H9 (cell line): ENCODE results near the gene ADGRG7. TPM values are rescaled to one million over a fixed set of nuclear protein-coding genes. Genes with fewer than 3 reads are reported as not detected.

Experiments used
- DNase-seq: peaks from one replicate; pipeline ENCODE4 v3.0.0-alpha.2; 2017
- H2AFZ ChIP-seq: one replicate; pipeline ENCODE4 v1.6.1; 2013; ENCODE audit warnings: mild to moderate bottlenecking, low read length, control low read depth, moderate library complexity
- H2AK5ac ChIP-seq: 2 replicates; pipeline ENCODE4 v1.6.1; 2013; ENCODE audit warnings: low read length, control low read depth, mixed read lengths; ENCODE audit not compliant: insufficient read length
- H2BK120ac ChIP-seq: one replicate; pipeline ENCODE4 v1.6.1; 2013; ENCODE audit warnings: low read depth, mild to moderate bottlenecking, low read length, control low read depth, inconsistent platforms; ENCODE audit not compliant: poor library complexity, severe bottlenecking
- H2BK12ac ChIP-seq: 2 replicates; pipeline ENCODE4 v1.6.1; 2013; ENCODE audit warnings: low read length, control low read depth, mixed read lengths, low read depth; ENCODE audit not compliant: insufficient read length
- H2BK15ac ChIP-seq: 2 replicates; pipeline ENCODE4 v1.6.1; 2013; ENCODE audit warnings: low read depth, low read length, control low read depth
- H2BK20ac ChIP-seq: one replicate; pipeline ENCODE4 v1.6.1; 2013; ENCODE audit warnings: low read depth, mild to moderate bottlenecking, low read length, control low read depth, inconsistent platforms; ENCODE audit not compliant: poor library complexity, severe bottlenecking
- H2BK5ac ChIP-seq: 2 replicates; pipeline ENCODE4 v1.6.1; 2013; ENCODE audit warnings: low read length, control low read depth, mixed read lengths; ENCODE audit not compliant: insufficient read length
- H3K14ac ChIP-seq: 2 replicates; pipeline ENCODE4 v1.6.1; 2013; ENCODE audit warnings: low read length, control low read depth; ENCODE audit not compliant: insufficient read depth
- H3K18ac ChIP-seq: 2 replicates; pipeline ENCODE4 v1.6.1; 2013; ENCODE audit warnings: low read depth, mild to moderate bottlenecking, mixed read lengths, low read length, control low read depth; ENCODE audit not compliant: insufficient read length
- H3K23ac ChIP-seq: 2 replicates; pipeline ENCODE4 v1.6.1; 2013; ENCODE audit warnings: low read length, control low read depth, mixed read lengths, low read depth; ENCODE audit not compliant: insufficient read length
- H3K23me2 ChIP-seq: 2 replicates; pipeline ENCODE4 v1.6.1; 2013; ENCODE audit warnings: low read depth, mild to moderate bottlenecking, mixed read lengths, low read length, control low read depth; ENCODE audit not compliant: insufficient read length, poor library complexity, severe bottlenecking
- H3K27ac ChIP-seq: 2 replicates; pipeline ENCODE4 v1.5.1; 2013; ENCODE audit warnings: low read length, control low read depth, mixed read lengths, low read depth; ENCODE audit not compliant: insufficient read length
- H3K27me3 ChIP-seq: 2 replicates; pipeline ENCODE4 v1.6.1; 2013; ENCODE audit warnings: low read length, control low read depth, inconsistent platforms; ENCODE audit not compliant: insufficient read depth
- H3K4ac ChIP-seq: 2 replicates; pipeline ENCODE4 v1.6.1; 2013; ENCODE audit warnings: low read depth, mild to moderate bottlenecking, control low read depth, inconsistent platforms, low read length, moderate library complexity
- H3K4me1 ChIP-seq: 2 replicates; pipeline ENCODE4 v1.6.1; 2013; ENCODE audit warnings: low read length, control low read depth, inconsistent platforms; ENCODE audit not compliant: insufficient read depth
- H3K4me2 ChIP-seq: 2 replicates; pipeline ENCODE4 v1.6.1; 2013; ENCODE audit warnings: low read length, control low read depth, mixed read lengths; ENCODE audit not compliant: insufficient read length, insufficient read depth
- H3K56ac ChIP-seq: 2 replicates; pipeline ENCODE4 v1.6.1; 2013; ENCODE audit warnings: low read depth, mild to moderate bottlenecking, mixed read lengths, low read length, control low read depth; ENCODE audit not compliant: insufficient read length
- H3K79me1 ChIP-seq: 2 replicates; pipeline ENCODE4 v1.6.1; 2013; ENCODE audit warnings: low read depth, mild to moderate bottlenecking, moderate library complexity, low read length, control low read depth, inconsistent platforms; ENCODE audit not compliant: insufficient read depth, poor library complexity, severe bottlenecking
- H3K79me2 ChIP-seq: 2 replicates; pipeline ENCODE4 v1.6.1; 2013; ENCODE audit warnings: low read length, control low read depth, inconsistent platforms; ENCODE audit not compliant: insufficient read depth
- H3K9ac ChIP-seq: 2 replicates; pipeline ENCODE4 v1.6.1; 2013; ENCODE audit warnings: low read length, control low read depth, mixed read lengths; ENCODE audit not compliant: insufficient read length; ENCODE audit errors: extremely low read depth
- H3K9me3 ChIP-seq: one replicate; pipeline ENCODE4 v1.6.1; 2013; ENCODE audit warnings: low read depth, low read length, inconsistent platforms; ENCODE audit not compliant: control insufficient read depth
- H3T11ph ChIP-seq: one replicate; pipeline ENCODE4 v1.6.1; 2013; ENCODE audit warnings: mild to moderate bottlenecking, low read length, control low read depth, inconsistent platforms
- H4K20me1 ChIP-seq: one replicate; pipeline ENCODE4 v1.6.1; 2013; ENCODE audit not compliant: control insufficient read depth, insufficient read length, insufficient read depth
- H4K5ac ChIP-seq: 2 replicates; pipeline ENCODE4 v1.6.1; 2013; ENCODE audit warnings: low read depth, mild to moderate bottlenecking, mixed read lengths, low read length, control low read depth; ENCODE audit not compliant: insufficient read length
- H4K8ac ChIP-seq: replicated peaks from 2 replicates; pipeline ENCODE4 v1.6.1; 2013; ENCODE audit warnings: low read length, control low read depth, mixed read lengths, low read depth; ENCODE audit not compliant: insufficient read length
- H4K91ac ChIP-seq: 2 replicates; pipeline ENCODE4 v1.6.1; 2013; ENCODE audit warnings: low read depth, mild to moderate bottlenecking, moderate library complexity, mixed read lengths, low read length, control low read depth; ENCODE audit not compliant: insufficient read length
- H3K27ac Mint-ChIP-seq, 3 experiments: 2 replicates in 2 of 3; 3 replicates in 1 of 3; pipeline ENCODE4 v1.8.0; 2020 to 2021; ENCODE audit warnings: mixed read lengths in 3 of 3, mild to moderate bottlenecking in 1 of 3, moderate library complexity in 1 of 3
- H3K27me3 Mint-ChIP-seq: 2 replicates; pipeline ENCODE4 v1.8.0; 2021; ENCODE audit warnings: low read depth, mild to moderate bottlenecking, moderate library complexity, mixed read lengths
- H3K36me3 Mint-ChIP-seq, 3 experiments: 2 replicates in 2 of 3; 3 replicates in 1 of 3; pipeline ENCODE4 v1.8.0; 2020 to 2021; ENCODE audit warnings: low read depth in 3 of 3, mixed read lengths in 3 of 3; ENCODE audit not compliant: insufficient read depth in 1 of 3
- H3K4me1 Mint-ChIP-seq, 2 experiments: 2 replicates each; pipeline ENCODE4 v1.8.0; 2020; ENCODE audit warnings: mixed read lengths in 2 of 2
- H3K4me3 Mint-ChIP-seq, 2 experiments: 2 replicates in 1 of 2; 3 replicates in 1 of 2; pipeline ENCODE4 v1.8.0; 2020 to 2021; ENCODE audit warnings: mild to moderate bottlenecking in 2 of 2, mixed read lengths in 2 of 2, moderate library complexity in 1 of 2
- H3K9me3 Mint-ChIP-seq, 2 experiments: 2 replicates in 1 of 2; 3 replicates in 1 of 2; pipeline ENCODE4 v1.8.0; 2020; ENCODE audit warnings: mild to moderate bottlenecking in 2 of 2, mixed read lengths in 2 of 2, moderate library complexity in 1 of 2
- WGBS: extraction: QIAGEN DNeasy Blood & Tissue Kit; methylation state at CpG from one replicate; pipeline ENCODE4 v1.1.7; 2013; ENCODE audit warnings: missing lambda C conversion rate, low lambda C conversion rate, mixed read lengths; ENCODE audit not compliant: insufficient read length; ENCODE audit errors: extremely low coverage; 5-methylcytosine and 5-hydroxymethylcytosine counted together
- total RNA-seq: library from RNA; stranded (reverse); gene quantifications from 2 replicates; pipeline ENCODE4 v1.2.1, GENCODE V29; 2021
- TF ChIP-seq, protein P1 (sequence below): fragments of 200-600 bp; sonication (generic); conservative IDR thresholded peaks from 3 replicates; pipeline ENCODE4 v1.8.0; 2021; ENCODE audit warnings: antibody characterized with exemption, mild to moderate bottlenecking

ADGRG7 gene
- total RNA-seq, 1 experiment from 2014 or later = not detected

DNA sequence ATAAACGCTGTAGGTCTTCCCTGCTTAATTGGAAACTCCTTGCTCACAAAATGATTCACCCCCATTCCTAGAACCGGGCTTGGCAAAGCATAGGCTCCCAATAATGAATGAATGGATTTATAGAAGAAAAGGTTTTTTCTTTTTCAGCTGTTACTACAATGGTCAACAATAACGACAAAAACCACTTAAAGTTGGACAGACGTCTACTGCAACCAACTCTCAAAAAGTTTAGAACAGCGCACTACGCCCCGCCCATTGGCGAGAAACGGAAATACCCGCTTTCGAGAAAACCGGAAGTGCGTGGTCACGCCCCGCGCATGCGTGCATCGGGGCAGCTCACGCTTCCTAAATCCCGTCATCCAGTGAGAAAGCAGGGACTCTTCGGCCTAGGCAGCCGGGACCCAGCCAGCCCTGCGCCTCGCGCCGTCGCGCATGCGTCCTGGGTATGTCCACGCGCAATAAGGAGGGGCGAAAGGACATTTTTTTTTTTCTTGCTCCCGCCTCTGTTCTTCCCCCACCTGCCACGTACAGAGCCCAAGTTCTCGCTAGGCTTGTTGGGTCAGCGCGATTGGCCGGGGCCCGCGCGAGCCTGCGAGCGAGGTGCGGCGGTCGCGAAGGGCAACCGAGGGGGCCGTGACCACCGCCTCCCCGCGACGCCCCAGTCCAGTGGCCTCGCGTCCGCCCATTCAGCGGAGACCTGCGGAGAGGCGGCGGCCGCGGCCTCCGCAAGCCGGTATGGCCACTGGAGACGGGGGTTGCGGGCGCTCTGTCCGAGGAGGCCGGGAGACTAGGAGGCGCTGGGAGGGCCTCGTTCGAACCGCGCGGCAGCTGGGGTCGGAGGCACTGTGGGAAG lies 99.8 kb downstream of the ADGRG7 start, which contains the start of gene TFG:
TFG (plus strand) TSS at position 506 of the 853 bp plus-strand sequence. CDS start 4,192 bp downstream, outside the sequence.
- H3K27me3 ChIP-seq = peaks cover 4% of the 10 kb centered on the region; the same call in 1 of the 2 replicates
- H2BK5ac ChIP-seq = no peak within 1 kb of the TSS
- peak within 1 kb of the TSS; percentile 74 for H3K9ac ChIP-seq
- no peak within 1 kb of the TSS for H4K5ac ChIP-seq
- peak within 1 kb of the TSS; percentile 94 for H3K14ac ChIP-seq
- H3K79me2 ChIP-seq = peaks cover 23% of the 10 kb centered on the region; the same call in 1 of the 2 replicates
- H3K27ac ChIP-seq = peak within 1 kb of the TSS; percentile 0
- H4K20me1 ChIP-seq = no peaks in the 10 kb centered on the region
- Mint-ChIP-seq H3K27me3 (peaks cover 48% of the 10 kb centered on the region), H3K4me1 (peaks cover 19 to 24% of the 10 kb centered on the region in 2 experiments), H3K27ac (peak within 1 kb of the TSS; percentile 88 to 96 (median 95)), H3K9me3 (peaks cover 2 to 6% of the 10 kb centered on the region in 2 experiments; a peak in 3 of 5 replicates), H3K4me3 (peak within 1 kb of the TSS; percentile 86 to 88), H3K36me3 (peaks cover 9 to 25% (median 20%) of the 10 kb centered on the region in 3 experiments; a peak in 6 of 7 replicates)
- no peak within 1 kb of the TSS for H4K91ac ChIP-seq
- H3T11ph ChIP-seq = no peak within 1 kb of the TSS
- peak; percentile 97 for DNase-seq
- peak within 1 kb of the TSS; percentile 89 for H3K4me2 ChIP-seq
- H2BK12ac ChIP-seq = no peak within 1 kb of the TSS
- TF ChIP-seq, protein P1, sequence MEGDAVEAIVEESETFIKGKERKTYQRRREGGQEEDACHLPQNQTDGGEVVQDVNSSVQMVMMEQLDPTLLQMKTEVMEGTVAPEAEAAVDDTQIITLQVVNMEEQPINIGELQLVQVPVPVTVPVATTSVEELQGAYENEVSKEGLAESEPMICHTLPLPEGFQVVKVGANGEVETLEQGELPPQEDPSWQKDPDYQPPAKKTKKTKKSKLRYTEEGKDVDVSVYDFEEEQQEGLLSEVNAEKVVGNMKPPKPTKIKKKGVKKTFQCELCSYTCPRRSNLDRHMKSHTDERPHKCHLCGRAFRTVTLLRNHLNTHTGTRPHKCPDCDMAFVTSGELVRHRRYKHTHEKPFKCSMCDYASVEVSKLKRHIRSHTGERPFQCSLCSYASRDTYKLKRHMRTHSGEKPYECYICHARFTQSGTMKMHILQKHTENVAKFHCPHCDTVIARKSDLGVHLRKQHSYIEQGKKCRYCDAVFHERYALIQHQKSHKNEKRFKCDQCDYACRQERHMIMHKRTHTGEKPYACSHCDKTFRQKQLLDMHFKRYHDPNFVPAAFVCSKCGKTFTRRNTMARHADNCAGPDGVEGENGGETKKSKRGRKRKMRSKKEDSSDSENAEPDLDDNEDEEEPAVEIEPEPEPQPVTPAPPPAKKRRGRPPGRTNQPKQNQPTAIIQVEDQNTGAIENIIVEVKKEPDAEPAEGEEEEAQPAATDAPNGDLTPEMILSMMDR = no peak
- H4K8ac ChIP-seq = no peak within 1 kb of the TSS
- peak within 1 kb of the TSS; percentile 31 for H3K18ac ChIP-seq
- peaks cover 5% of the 10 kb centered on the region for H3K23me2 ChIP-seq
- no peak within 1 kb of the TSS for H2BK120ac ChIP-seq
- H3K4ac ChIP-seq = no peak within 1 kb of the TSS; the same call in 1 of the 2 replicates
- no peaks in the 10 kb centered on the region for H3K9me3 ChIP-seq
- no peak within 1 kb of the TSS for H2BK20ac ChIP-seq
- no peak within 1 kb of the TSS for H2AFZ ChIP-seq
- no peaks in the 10 kb centered on the region for H3K79me1 ChIP-seq
- no peak within 1 kb of the TSS for H3K23ac ChIP-seq
- no peak within 1 kb of the TSS for H2AK5ac ChIP-seq
- H2BK15ac ChIP-seq = no peak within 1 kb of the TSS
- WGBS = no CpG with 5 or more reads among the region's 76 CpGs
- no peaks in the 10 kb centered on the region for H3K4me1 ChIP-seq
- H3K56ac ChIP-seq = no peak within 1 kb of the TSS
